Common myeloid progenitor, CD34-positive (primary cell): ENCODE measurements around the gene EDA.

ENCODE experiments used
- CTCF ChIA-PET: fragments of 350-600 bp; sonication (Branson Sonifier 250); formaldehyde crosslinking; loops from one replicate; lab custom pipeline; 2021; ENCODE audit warnings: antibody characterized with exemption; lab: Charles Lee
- POLR2A ChIA-PET: fragments of 350-600 bp; sonication (Branson Sonifier 250); formaldehyde crosslinking; loops from one replicate; lab custom pipeline; 2021; ENCODE audit warnings: antibody characterized with exemption; lab: Charles Lee
- DNase-seq, 3 donors: peaks; one replicate each; pipeline versions ENCODE4 v3.0.0 to v3.0.0-alpha.2; 2013
- H3K27ac ChIP-seq, 2 experiments: 1 replicate in 1 of 2; 2 replicates in 1 of 2; pipeline ENCODE4 v1.7.0; 2013; ENCODE audit warnings: inconsistent platforms in 2 of 2, low read length in 2 of 2, mild to moderate bottlenecking in 2 of 2, low read depth in 1 of 2, moderate library complexity in 1 of 2; ENCODE audit not compliant: severe bottlenecking in 2 of 2, insufficient read depth in 1 of 2, poor library complexity in 1 of 2
- H3K27me3 ChIP-seq, 5 experiments: replicated peaks in 2 of 5; 1 replicate in 3 of 5; 2 replicates in 2 of 5; pipeline versions ENCODE4 v1.6.1 to v1.7.0; 2013; ENCODE audit warnings: low read length in 4 of 5, mild to moderate bottlenecking in 2 of 5, moderate library complexity in 2 of 5, inconsistent platforms in 1 of 5; ENCODE audit not compliant: insufficient read depth in 5 of 5, control insufficient read depth in 4 of 5
- H3K36me3 ChIP-seq, 4 experiments: 1 replicate in 2 of 4; 2 replicates in 2 of 4; pipeline versions ENCODE4 v1.6.1 to v1.7.0; 2013; ENCODE audit warnings: low read length in 3 of 4, control low read depth in 1 of 4, mild to moderate bottlenecking in 1 of 4; ENCODE audit not compliant: control insufficient read depth in 4 of 4, insufficient read depth in 4 of 4
- H3K4me1 ChIP-seq, 4 experiments: 1 replicate in 3 of 4; 2 replicates in 1 of 4; pipeline versions ENCODE4 v1.6.1 to v1.7.1; 2013; ENCODE audit warnings: low read length in 3 of 4, mild to moderate bottlenecking in 3 of 4, control low read depth in 1 of 4, inconsistent platforms in 1 of 4, moderate library complexity in 1 of 4; ENCODE audit not compliant: control insufficient read depth in 4 of 4, insufficient read depth in 4 of 4; ENCODE audit errors: control extremely low read depth in 1 of 4
- H3K4me3 ChIP-seq, 7 experiments: 1 replicate in 4 of 7; 2 replicates in 3 of 7; pipeline versions ENCODE4 v1.5.1 to v1.7.0; 2013; ENCODE audit warnings: mild to moderate bottlenecking in 7 of 7, low read length in 6 of 7, moderate library complexity in 6 of 7, inconsistent platforms in 2 of 7, low read depth in 2 of 7, control low read depth in 1 of 7; ENCODE audit not compliant: insufficient read depth in 4 of 7, control insufficient read depth in 1 of 7; ENCODE audit errors: extremely low read depth in 1 of 7
- H3K9me3 ChIP-seq, 5 experiments: 1 replicate in 4 of 5; 2 replicates in 1 of 5; pipeline versions ENCODE4 v1.6.1 to v1.7.1; 2013; ENCODE audit warnings: low read length in 4 of 5, mild to moderate bottlenecking in 2 of 5, inconsistent platforms in 1 of 5, low read depth in 1 of 5, moderate library complexity in 1 of 5; ENCODE audit not compliant: control insufficient read depth in 4 of 5, insufficient read depth in 2 of 5; ENCODE audit errors: control extremely low read depth in 1 of 5
- WGBS: methylation state at CpG from one replicate; pipeline ENCODE4 v1.1.5; 2013; ENCODE audit not compliant: insufficient coverage; 5-methylcytosine and 5-hydroxymethylcytosine counted together

The EDA gene

GRCh38 chrX:69793260-69793935 is 177.5 kb downstream of the EDA start:
- 83% methylated on average over 1 of the region's 4 CpGs for WGBS
- no peaks in the 10 kb centered on the region for H3K27me3 ChIP-seq
- POLR2A ChIA-PET = no interaction called here
- no peaks in the 10 kb centered on the region for H3K36me3 ChIP-seq
- DNase-seq = no peak
- H3K4me3 ChIP-seq = no peak overlapping the region
- H3K27ac ChIP-seq = no peak overlapping the region
- peaks cover 0 to 2% (median 0%) of the 10 kb centered on the region in 5 experiments for H3K9me3 ChIP-seq
- CTCF ChIA-PET = no interaction called here
- H3K4me1 ChIP-seq = no peaks in the 10 kb centered on the region

- ChIA-PET CTCF (no interaction called here), POLR2A (no interaction called here)
- no peaks in the 10 kb centered on the region for H3K27me3 ChIP-seq
- H3K36me3 ChIP-seq = no peaks in the 10 kb centered on the region
- 59% methylated on average over 2 of the region's 3 CpGs for WGBS
- no peaks in the 10 kb centered on the region for H3K4me1 ChIP-seq
- DNase-seq = no peak
- H3K4me3 ChIP-seq = no peak overlapping the region
- H3K27ac ChIP-seq = no peak overlapping the region
- H3K9me3 ChIP-seq = peaks cover 0 to 2% (median 0%) of the 10 kb centered on the region in 5 experiments
These were observed 179.8 kb downstream of the EDA start for GRCh38 chrX:69795702-69796101.

- POLR2A ChIA-PET = no interaction called here
- WGBS = no CpG with 5 or more reads among the region's 1 CpG
- Histone ChIP-seq H3K27me3 (no peaks in the 10 kb centered on the region), H3K9me3 (no peaks in the 10 kb centered on the region), H3K4me3 (no peak overlapping the region), H3K27ac (no peak overlapping the region), H3K36me3 (no peaks in the 10 kb centered on the region), H3K4me1 (no peaks in the 10 kb centered on the region)
- no peak for DNase-seq
- CTCF ChIA-PET = no interaction called here
These were observed 191.5 kb downstream of the EDA start for GRCh38 chrX:69807400-69807799.

- Histone ChIP-seq H3K36me3 (no peaks in the 10 kb centered on the region), H3K27ac (no peak overlapping the region), H3K4me1 (no peaks in the 10 kb centered on the region), H3K4me3 (no peak overlapping the region), H3K9me3 (no peaks in the 10 kb centered on the region), H3K27me3 (no peaks in the 10 kb centered on the region)
- no peak for DNase-seq
- ChIA-PET POLR2A (no interaction called here), CTCF (no interaction called here)
- WGBS = no CpG with 5 or more reads among the region's 2 CpGs
These were observed 192.5 kb downstream of the EDA start for GRCh38 chrX:69808375-69808774.

GRCh38 chrX:69813677-69814076 is 197.8 kb downstream of the EDA start:
- Histone ChIP-seq H3K9me3 (peaks cover 0 to 3% (median 0%) of the 10 kb centered on the region in 5 experiments), H3K4me1 (no peaks in the 10 kb centered on the region), H3K36me3 (no peaks in the 10 kb centered on the region), H3K27ac (no peak overlapping the region), H3K27me3 (no peaks in the 10 kb centered on the region), H3K4me3 (no peak overlapping the region)
- CTCF ChIA-PET = no interaction called here
- DNase-seq = no peak
- POLR2A ChIA-PET = no interaction called here
- WGBS = no CpG with 5 or more reads among the region's 1 CpG

- 93% methylated on average over 4 of the region's 4 CpGs for WGBS
- Histone ChIP-seq H3K9me3 (peaks cover 0 to 3% (median 0%) of the 10 kb centered on the region in 5 experiments), H3K4me1 (no peaks in the 10 kb centered on the region), H3K36me3 (no peaks in the 10 kb centered on the region), H3K27me3 (no peaks in the 10 kb centered on the region), H3K27ac (no peak overlapping the region), H3K4me3 (no peak overlapping the region)
- no peak for DNase-seq
- ChIA-PET CTCF (no interaction called here), POLR2A (no interaction called here)
These were observed 199.2 kb downstream of the EDA start for GRCh38 chrX:69815063-69815462.

- Histone ChIP-seq H3K27me3 (no peaks in the 10 kb centered on the region), H3K4me3 (no peak overlapping the region), H3K9me3 (peaks cover 0 to 3% (median 0%) of the 10 kb centered on the region in 5 experiments), H3K4me1 (no peaks in the 10 kb centered on the region), H3K27ac (no peak overlapping the region), H3K36me3 (no peaks in the 10 kb centered on the region)
- 86% methylated on average over 4 of the region's 4 CpGs for WGBS
- ChIA-PET POLR2A (no interaction called here), CTCF (no interaction called here)
- DNase-seq = no peak
These were observed 199.6 kb downstream of the EDA start for GRCh38 chrX:69815519-69815918.
